ENCODE measurements around the gene VPS4B. TPM values are rescaled to one million over a fixed set of nuclear protein-coding genes. Genes with fewer than 3 reads are reported as not detected.

VPS4B gene
- total RNA-seq, 1 donor from 2014 or later = 57.2 TPM

DNA sequence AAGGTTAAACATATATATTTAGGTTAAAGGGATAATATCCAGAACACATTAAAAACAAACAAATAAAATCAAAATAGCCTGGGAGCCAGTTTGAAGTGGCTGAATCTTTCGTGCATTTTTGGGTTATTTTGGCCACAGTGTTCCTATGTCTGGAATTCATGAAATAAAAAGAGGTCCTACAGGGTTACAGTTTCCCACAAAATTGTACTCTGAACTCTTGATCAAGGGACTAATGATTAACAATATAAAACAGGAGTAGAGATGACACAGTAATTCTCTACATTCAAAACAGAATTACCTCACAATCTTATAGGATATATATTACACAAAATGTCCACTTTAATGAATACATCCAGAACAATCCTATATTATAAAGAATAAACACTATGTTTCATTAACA is 24.9 kb downstream of the VPS4B start:
- peaks cover 14% of the 10 kb centered on the region for H3K36me3 Mint-ChIP-seq
- no peaks in the 10 kb centered on the region for H3K4me1 Mint-ChIP-seq (ENCODE audit: unreplicated experiment)
- TF ChIP-seq CTCF (conservative IDR thresholded peaks at IDR 0.05) = no peak
- no peak for DNase-seq (ENCODE audit: extremely low spot score, unreplicated experiment)
- H3K4me3 Mint-ChIP-seq = no peak overlapping the region
- no peak overlapping the region for H3K27ac Mint-ChIP-seq
- H3K9me3 Mint-ChIP-seq = no peaks in the 10 kb centered on the region
- H3K27me3 Mint-ChIP-seq = no peaks in the 10 kb centered on the region

- H3K9me3 Mint-ChIP-seq = no peaks in the 10 kb centered on the region
- H3K36me3 Mint-ChIP-seq = peaks cover 18% of the 10 kb centered on the region
- TF ChIP-seq CTCF (conservative IDR thresholded peaks at IDR 0.05) = no peak
- no peak overlapping the region for H3K27ac Mint-ChIP-seq
- no peak overlapping the region for H3K4me3 Mint-ChIP-seq
- no peaks in the 10 kb centered on the region for H3K27me3 Mint-ChIP-seq
- DNase-seq (ENCODE audit: extremely low spot score, unreplicated experiment) = no peak
- H3K4me1 Mint-ChIP-seq (ENCODE audit: unreplicated experiment) = no peaks in the 10 kb centered on the region
Observed at GRCh38 chr18:63395503-63395902, 26.8 kb downstream of the VPS4B start.

GRCh38 chr18:63394954-63395353 is 27.3 kb downstream of the VPS4B start:
- no peak overlapping the region for H3K27ac Mint-ChIP-seq
- H3K36me3 Mint-ChIP-seq = peaks cover 14% of the 10 kb centered on the region
- no peaks in the 10 kb centered on the region for H3K9me3 Mint-ChIP-seq
- H3K4me1 Mint-ChIP-seq (ENCODE audit: unreplicated experiment) = no peaks in the 10 kb centered on the region
- H3K27me3 Mint-ChIP-seq = no peaks in the 10 kb centered on the region
- no peak for TF ChIP-seq CTCF (conservative IDR thresholded peaks at IDR 0.05)
- no peak for DNase-seq (ENCODE audit: extremely low spot score, unreplicated experiment)
- no peak overlapping the region for H3K4me3 Mint-ChIP-seq

DNA sequence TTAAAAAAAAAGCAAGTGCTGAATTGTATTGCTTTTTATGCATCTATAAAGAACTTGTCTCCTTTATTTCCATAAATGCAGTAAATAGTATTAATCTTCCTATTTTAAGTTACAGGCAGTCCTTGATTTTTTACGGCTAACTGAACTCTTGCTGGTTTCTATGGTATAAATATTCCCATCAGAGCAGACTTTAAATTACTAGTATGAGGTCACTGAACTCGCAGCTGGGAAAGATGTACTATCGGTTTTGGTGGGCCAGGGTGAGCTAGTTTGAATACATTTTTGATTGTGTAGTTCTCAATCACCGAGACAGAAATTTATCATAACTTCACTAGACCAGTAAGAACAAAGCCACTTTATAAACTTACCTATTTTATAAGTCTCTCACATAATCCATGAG is 34.4 kb downstream of the VPS4B start:
- Mint-ChIP-seq H3K27me3 (no peaks in the 10 kb centered on the region), H3K27ac (no peak overlapping the region), H3K36me3 (peaks cover 22% of the 10 kb centered on the region), H3K4me1 (ENCODE audit: unreplicated experiment) (no peaks in the 10 kb centered on the region), H3K9me3 (no peaks in the 10 kb centered on the region), H3K4me3 (no peak overlapping the region)
- no peak for TF ChIP-seq CTCF (conservative IDR thresholded peaks at IDR 0.05)
- DNase-seq (ENCODE audit: extremely low spot score, unreplicated experiment) = no peak

GRCh38 chr18:63382843-63383242 is 39.4 kb downstream of the VPS4B start:
- no peak for DNase-seq (ENCODE audit: extremely low spot score, unreplicated experiment)
- no peaks in the 10 kb centered on the region for H3K4me1 Mint-ChIP-seq (ENCODE audit: unreplicated experiment)
- no peak overlapping the region for H3K27ac Mint-ChIP-seq
- TF ChIP-seq CTCF (conservative IDR thresholded peaks at IDR 0.05) = no peak
- H3K36me3 Mint-ChIP-seq = peaks cover 6% of the 10 kb centered on the region
- H3K9me3 Mint-ChIP-seq = no peaks in the 10 kb centered on the region
- H3K4me3 Mint-ChIP-seq = no peak overlapping the region
- no peaks in the 10 kb centered on the region for H3K27me3 Mint-ChIP-seq

DNA sequence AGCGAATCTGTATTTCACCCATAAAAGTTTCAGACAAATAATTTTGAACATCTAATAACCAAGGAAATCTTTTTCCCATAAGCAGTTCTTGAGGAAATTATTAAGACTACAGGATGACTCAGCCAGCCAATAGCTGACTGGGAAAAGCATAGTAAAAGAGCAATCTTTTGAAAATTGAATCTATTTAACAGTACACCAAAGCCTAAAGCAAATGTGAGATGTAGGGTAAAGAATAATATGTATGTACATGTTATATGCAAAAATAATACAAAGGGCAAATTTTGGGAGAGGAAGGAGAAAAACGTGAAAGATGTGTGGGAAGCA is 42.7 kb downstream of the VPS4B start:
- Mint-ChIP-seq H3K27ac (no peak overlapping the region), H3K27me3 (no peaks in the 10 kb centered on the region), H3K4me1 (ENCODE audit: unreplicated experiment) (no peaks in the 10 kb centered on the region), H3K4me3 (no peak overlapping the region), H3K36me3 (peaks cover 9% of the 10 kb centered on the region), H3K9me3 (peaks cover 5% of the 10 kb centered on the region)
- no peak for TF ChIP-seq CTCF (conservative IDR thresholded peaks at IDR 0.05)
- no peak for DNase-seq (ENCODE audit: extremely low spot score, unreplicated experiment)

Data from type B pancreatic cell (in vitro differentiated cells).